WTC11 (cell line): ENCODE measurements around the gene ASTN2. TPM values are rescaled to one million over a fixed set of nuclear protein-coding genes. Genes with fewer than 3 reads are reported as not detected.
A peak's percentile ranks its signal among the peaks of the same experiment; 100 is the strongest.

ENCODE experiments used
- ATAC-seq: fragments of 200-7000 bp; cut with Tn5 transposase; 2 replicates; pipeline ENCODE4 v1.10.0; 2021; ENCODE audit warnings: mild to moderate bottlenecking, moderate library complexity
- CTCF ChIA-PET: fragments of 300-600 bp; sonication (Branson Sonifier 250); formaldehyde crosslinking; loops from one replicate; lab custom pipeline; 2021; ENCODE audit warnings: antibody characterized with exemption; lab: Charles Lee
- POLR2A ChIA-PET: fragments of 350-600 bp; sonication (Branson Sonifier 250); formaldehyde crosslinking; loops from one replicate; lab custom pipeline; 2021; ENCODE audit warnings: antibody characterized with exemption; lab: Charles Lee
- DNase-seq: peaks from one replicate; pipeline ENCODE4 v3.0.0; 2021; ENCODE audit warnings: low spot score
- H3K27ac Mint-ChIP-seq: 2 replicates; pipeline ENCODE4 v1.8.0; 2021; ENCODE audit warnings: mixed read lengths
- H3K27me3 Mint-ChIP-seq: 2 replicates; pipeline ENCODE4 v1.8.0; 2021; ENCODE audit warnings: low read depth, mild to moderate bottlenecking, moderate library complexity, mixed read lengths
- H3K36me3 Mint-ChIP-seq: 2 replicates; pipeline ENCODE4 v1.8.0; 2021; ENCODE audit warnings: mixed read lengths
- H3K4me1 Mint-ChIP-seq: 2 replicates; pipeline ENCODE4 v1.8.0; 2022; ENCODE audit warnings: mixed read lengths
- H3K4me3 Mint-ChIP-seq: 2 replicates; pipeline ENCODE4 v1.8.0; 2021; ENCODE audit warnings: mild to moderate bottlenecking, moderate library complexity, mixed read lengths
- H3K9me3 Mint-ChIP-seq: 2 replicates; pipeline ENCODE4 v1.8.0; 2021; ENCODE audit warnings: mixed read lengths
- ATF3 ChIP-seq: sonication (generic); formaldehyde crosslinking; conservative IDR thresholded peaks from 2 replicates; pipeline ENCODE4 v1.8.1; 2022; ENCODE audit warnings: mild to moderate bottlenecking, missing genetic modification reagents
- CBFB ChIP-seq: sonication (generic); formaldehyde crosslinking; IDR thresholded peaks from 2 replicates; pipeline ENCODE4 v1.8.1; 2022; ENCODE audit warnings: mild to moderate bottlenecking, low read depth, missing genetic modification reagents
- ELF4 ChIP-seq: sonication (generic); formaldehyde crosslinking; IDR thresholded peaks from 2 replicates; pipeline ENCODE4 v1.8.1; 2022; ENCODE audit warnings: low read depth, mild to moderate bottlenecking, moderate library complexity, missing genetic modification reagents
- ESRRA ChIP-seq: sonication (generic); formaldehyde crosslinking; IDR thresholded peaks from 2 replicates; pipeline ENCODE4 v1.8.1; 2022; ENCODE audit warnings: mild to moderate bottlenecking, missing genetic modification reagents, borderline replicate concordance
- IRF1 ChIP-seq: sonication (generic); formaldehyde crosslinking; IDR thresholded peaks from 2 replicates; pipeline ENCODE4 v1.8.0; 2023; ENCODE audit warnings: missing genetic modification reagents
- KAT7 ChIP-seq: sonication (generic); formaldehyde crosslinking; IDR thresholded peaks from 2 replicates; pipeline ENCODE4 v1.8.1; 2023; ENCODE audit warnings: missing genetic modification reagents, mild to moderate bottlenecking, borderline replicate concordance
- NFATC4 ChIP-seq: fragments of 250-450 bp; sonication (Bioruptor Pico); IDR thresholded peaks from 2 replicates; pipeline ENCODE4 v1.9.0; 2021; ENCODE audit warnings: mild to moderate bottlenecking
- NFE2L1 ChIP-seq: sonication (generic); formaldehyde crosslinking; IDR thresholded peaks from 2 replicates; pipeline ENCODE4 v1.8.1; 2023; ENCODE audit warnings: missing genetic modification reagents
- STAT6 ChIP-seq: sonication (generic); formaldehyde crosslinking; conservative IDR thresholded peaks from 2 replicates; pipeline ENCODE4 v1.8.1; 2023; ENCODE audit warnings: mild to moderate bottlenecking, low read depth, missing genetic modification reagents, moderate library complexity
- ZBTB21 ChIP-seq: sonication (generic); formaldehyde crosslinking; IDR thresholded peaks from 2 replicates; pipeline ENCODE4 v1.8.1; 2023; ENCODE audit warnings: mild to moderate bottlenecking, missing genetic modification reagents, borderline replicate concordance
- ZNF138 ChIP-seq: sonication (generic); formaldehyde crosslinking; conservative IDR thresholded peaks from 2 replicates; pipeline ENCODE4 v1.8.1; 2022; ENCODE audit warnings: mild to moderate bottlenecking, moderate library complexity, missing genetic modification reagents
- ZNF281 ChIP-seq: sonication (generic); formaldehyde crosslinking; IDR thresholded peaks from 2 replicates; pipeline ENCODE4 v1.8.0; 2023; ENCODE audit warnings: mild to moderate bottlenecking, missing genetic modification reagents
- ZNF396 ChIP-seq: fragments of 250-450 bp; sonication (Bioruptor Pico); IDR thresholded peaks from 2 replicates; pipeline ENCODE4 v1.8.0; 2021; ENCODE audit warnings: mild to moderate bottlenecking, moderate library complexity, borderline replicate concordance
- total RNA-seq: library from RNA; stranded (reverse); gene quantifications from 3 replicates; pipeline ENCODE4 v1.2.3, GENCODE V29; 2021
- TF ChIP-seq, protein P1 (sequence below): fragments of 250-450 bp; sonication (Bioruptor Pico); IDR thresholded peaks from 2 replicates; pipeline ENCODE4 v1.9.0; 2021; ENCODE audit warnings: moderate library complexity, mild to moderate bottlenecking, inconsistent platforms, borderline replicate concordance
- TF ChIP-seq, protein P2 (sequence below): sonication (generic); formaldehyde crosslinking; IDR thresholded peaks from 2 replicates; pipeline ENCODE4 v1.8.0; 2022; ENCODE audit warnings: mild to moderate bottlenecking, missing genetic modification reagents
- TF ChIP-seq, protein P3 (sequence below): sonication (generic); formaldehyde crosslinking; IDR thresholded peaks from 2 replicates; pipeline ENCODE4 v1.8.1; 2022; ENCODE audit warnings: missing genetic modification reagents, borderline replicate concordance

ASTN2 gene
- total RNA-seq, 1 experiment from 2014 or later = 16.2 TPM

DNA sequence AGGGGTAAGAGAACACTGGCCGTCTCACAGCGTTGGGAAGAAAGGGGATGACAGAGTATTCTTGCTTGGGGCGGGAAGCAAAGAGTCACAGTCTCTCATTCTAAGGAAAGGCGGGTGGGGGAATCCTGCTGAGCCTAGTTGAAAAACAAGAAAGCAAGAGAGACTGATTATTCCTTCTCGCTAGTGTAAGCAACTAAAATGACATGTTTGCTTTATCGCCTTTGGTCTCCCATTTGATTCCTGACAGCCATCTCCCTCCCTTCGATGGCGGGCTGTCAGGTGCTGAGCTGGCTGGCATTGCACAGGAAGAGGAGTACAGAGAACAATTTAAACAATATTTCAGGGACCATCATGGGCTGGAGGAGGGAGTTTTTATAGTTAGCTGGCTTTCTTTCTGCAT is 331.3 kb downstream of the ASTN2 start:
- Mint-ChIP-seq H3K4me1 (peaks cover 44% of the 10 kb centered on the region), H3K36me3 (no peaks in the 10 kb centered on the region), H3K9me3 (no peaks in the 10 kb centered on the region), H3K4me3 (no peak overlapping the region), H3K27ac (peak overlapping the region; percentile 81; the same call in 1 of the 2 replicates), H3K27me3 (no peaks in the 10 kb centered on the region; the same call in 1 of the 2 replicates)
- ChIA-PET POLR2A (interaction anchor here (0.5 kb wide), 1 partner anchor 345 kb away, joined by 3 read pairs; no protein-coding TSS in a partner anchor), CTCF (interaction anchor here (0.7 to 1.2 kb wide), 2 partner anchors 11 to 346 kb away, joined by 3 to 4 read pairs; no protein-coding TSS in a partner anchor)
- peak; percentile 57 for ATAC-seq
- no peak for DNase-seq
- TF ChIP-seq ZNF138 = no peak
- TF ChIP-seq, protein P1, sequence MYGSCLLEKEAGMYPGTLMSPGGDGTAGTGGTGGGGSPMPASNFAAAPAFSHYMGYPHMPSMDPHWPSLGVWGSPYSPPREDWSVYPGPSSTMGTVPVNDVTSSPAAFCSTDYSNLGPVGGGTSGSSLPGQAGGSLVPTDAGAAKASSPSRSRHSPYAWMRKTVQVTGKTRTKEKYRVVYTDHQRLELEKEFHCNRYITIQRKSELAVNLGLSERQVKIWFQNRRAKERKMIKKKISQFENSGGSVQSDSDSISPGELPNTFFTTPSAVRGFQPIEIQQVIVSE = no peak

DNA sequence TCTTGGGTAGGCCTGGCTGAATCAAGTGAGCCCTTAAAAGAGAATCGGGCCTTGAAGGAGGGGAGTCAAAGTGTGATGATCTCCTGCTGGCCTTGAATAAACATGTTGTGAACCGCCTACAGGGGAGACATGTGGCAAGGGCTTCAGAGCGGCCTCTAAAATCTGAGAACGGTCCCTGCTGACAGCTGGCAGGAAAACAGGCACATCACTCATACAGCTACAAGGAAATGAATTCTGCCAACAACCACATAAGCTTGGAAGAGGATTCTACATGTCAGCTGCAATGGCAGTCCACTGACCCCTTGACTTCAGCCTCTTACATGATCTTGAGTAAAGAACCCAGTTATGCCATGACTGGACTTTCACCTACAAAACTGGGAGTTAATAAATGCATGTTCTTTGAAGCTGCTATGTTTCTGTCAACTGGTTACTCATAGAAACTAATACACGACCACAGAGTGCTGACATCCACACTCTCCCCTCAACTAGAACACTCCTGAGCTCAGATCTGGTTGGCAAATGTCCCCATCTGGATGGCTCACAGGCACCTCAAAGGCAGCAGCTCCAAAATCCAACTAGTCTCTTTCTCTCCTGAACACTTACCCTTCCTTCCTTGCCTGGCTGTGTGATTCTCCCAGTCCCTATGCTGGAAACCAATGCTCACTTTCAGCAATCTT is 333.1 kb downstream of the ASTN2 start:
- peak overlapping the region; percentile 54; the same call in 1 of the 2 replicates for H3K27ac Mint-ChIP-seq
- no peak for TF ChIP-seq NFE2L1
- no peak for TF ChIP-seq ATF3 (CRISPR knock-in tag)
- TF ChIP-seq, protein P2, sequence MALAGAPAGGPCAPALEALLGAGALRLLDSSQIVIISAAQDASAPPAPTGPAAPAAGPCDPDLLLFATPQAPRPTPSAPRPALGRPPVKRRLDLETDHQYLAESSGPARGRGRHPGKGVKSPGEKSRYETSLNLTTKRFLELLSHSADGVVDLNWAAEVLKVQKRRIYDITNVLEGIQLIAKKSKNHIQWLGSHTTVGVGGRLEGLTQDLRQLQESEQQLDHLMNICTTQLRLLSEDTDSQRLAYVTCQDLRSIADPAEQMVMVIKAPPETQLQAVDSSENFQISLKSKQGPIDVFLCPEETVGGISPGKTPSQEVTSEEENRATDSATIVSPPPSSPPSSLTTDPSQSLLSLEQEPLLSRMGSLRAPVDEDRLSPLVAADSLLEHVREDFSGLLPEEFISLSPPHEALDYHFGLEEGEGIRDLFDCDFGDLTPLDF (CRISPR knock-in tag) = no peak
- no peak for TF ChIP-seq CBFB (CRISPR knock-in tag)
- TF ChIP-seq ZBTB21 = no peak
- no peak for TF ChIP-seq ZNF281
- no peak for TF ChIP-seq STAT6 (CRISPR knock-in tag)
- no peak for TF ChIP-seq IRF1 (CRISPR knock-in tag)
- H3K27me3 Mint-ChIP-seq = no peaks in the 10 kb centered on the region
- ATAC-seq (no peak), DNase-seq (no peak)
- POLR2A ChIA-PET = no interaction called here
- no peak overlapping the region for H3K4me3 Mint-ChIP-seq
- no peaks in the 10 kb centered on the region for H3K9me3 Mint-ChIP-seq
- CTCF ChIA-PET = interaction anchor here (0.7 to 1.0 kb wide), 2 partner anchors 330 to 492 kb away, joined by 3 to 4 read pairs; no protein-coding TSS in a partner anchor
- H3K4me1 Mint-ChIP-seq = peaks cover 44% of the 10 kb centered on the region
- no peaks in the 10 kb centered on the region for H3K36me3 Mint-ChIP-seq

DNA sequence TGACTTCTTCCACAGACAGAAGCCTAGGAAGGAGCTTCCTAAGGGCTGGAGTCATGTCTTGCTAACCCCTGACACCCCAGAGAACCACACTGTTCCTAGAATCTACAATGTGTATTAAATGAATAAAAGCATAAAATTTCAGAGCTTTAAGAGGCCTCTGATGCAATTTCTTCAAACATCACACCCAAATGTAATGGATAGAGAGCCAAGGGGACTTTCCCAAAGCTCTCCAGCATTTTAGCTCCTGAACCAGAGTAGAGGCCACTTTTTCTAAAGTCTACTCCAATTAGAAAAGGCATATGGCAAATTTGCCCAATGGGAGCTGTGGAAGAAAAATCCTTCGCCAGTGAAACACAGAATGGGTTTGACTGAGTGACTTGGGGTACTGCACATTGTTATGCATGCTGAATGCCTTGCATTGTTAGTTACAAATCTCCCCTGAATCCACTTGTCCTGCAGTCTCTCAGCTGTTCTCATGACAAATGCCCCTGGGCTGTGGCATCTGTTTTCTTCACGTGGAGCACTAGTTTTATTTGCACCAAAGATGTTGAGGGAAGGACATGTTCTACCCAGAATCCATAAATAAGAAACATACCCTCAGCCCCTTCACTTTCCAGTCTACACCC is 334.0 kb downstream of the ASTN2 start:
- Mint-ChIP-seq H3K27me3 (no peaks in the 10 kb centered on the region), H3K27ac (peak overlapping the region; percentile 43; the same call in 1 of the 2 replicates), H3K4me1 (peaks cover 48% of the 10 kb centered on the region), H3K36me3 (no peaks in the 10 kb centered on the region), H3K4me3 (no peak overlapping the region), H3K9me3 (no peaks in the 10 kb centered on the region)
- ChIA-PET CTCF (interaction anchor here (0.7 to 1.0 kb wide), 2 partner anchors 331 to 491 kb away, joined by 3 to 4 read pairs; no protein-coding TSS in a partner anchor), POLR2A (no interaction called here)
- peak; percentile 78 for ATAC-seq
- DNase-seq = no peak
- TF ChIP-seq KAT7 (CRISPR knock-in tag) = no peak
- TF ChIP-seq, protein P3, sequence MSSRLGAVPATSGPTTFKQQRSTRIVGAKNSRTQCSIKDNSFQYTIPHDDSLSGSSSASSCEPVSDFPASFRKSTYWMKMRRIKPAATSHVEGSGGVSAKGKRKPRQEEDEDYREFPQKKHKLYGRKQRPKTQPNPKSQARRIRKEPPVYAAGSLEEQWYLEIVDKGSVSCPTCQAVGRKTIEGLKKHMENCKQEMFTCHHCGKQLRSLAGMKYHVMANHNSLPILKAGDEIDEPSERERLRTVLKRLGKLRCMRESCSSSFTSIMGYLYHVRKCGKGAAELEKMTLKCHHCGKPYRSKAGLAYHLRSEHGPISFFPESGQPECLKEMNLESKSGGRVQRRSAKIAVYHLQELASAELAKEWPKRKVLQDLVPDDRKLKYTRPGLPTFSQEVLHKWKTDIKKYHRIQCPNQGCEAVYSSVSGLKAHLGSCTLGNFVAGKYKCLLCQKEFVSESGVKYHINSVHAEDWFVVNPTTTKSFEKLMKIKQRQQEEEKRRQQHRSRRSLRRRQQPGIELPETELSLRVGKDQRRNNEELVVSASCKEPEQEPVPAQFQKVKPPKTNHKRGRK (CRISPR knock-in tag) = no peak
- TF ChIP-seq NFATC4 (CRISPR knock-in tag) = no peak
- TF ChIP-seq ELF4 (CRISPR knock-in tag) = no peak
- no peak for TF ChIP-seq ZNF396
- TF ChIP-seq ZNF281 = no peak
- no peak for TF ChIP-seq ESRRA (CRISPR knock-in tag)
